Endodermal cell (in vitro differentiated cells): ENCODE data around the gene KRTAP3-1. TPM values are rescaled to one million over a fixed set of nuclear protein-coding genes. Genes with fewer than 3 reads are reported as not detected.

Experiments
- DNase-seq: peaks from one replicate; pipeline ENCODE4 v3.0.0-alpha.2; 2017
- H3K27ac ChIP-seq: 2 replicates; pipeline ENCODE4 v1.5.1; 2013; ENCODE audit warnings: mild to moderate bottlenecking, low read depth, low read length, moderate library complexity
- H3K27me3 ChIP-seq: 2 replicates; pipeline ENCODE4 v1.6.1; 2013; ENCODE audit warnings: mild to moderate bottlenecking, low read length, moderate library complexity; ENCODE audit not compliant: insufficient read depth, control insufficient read depth, poor library complexity, severe bottlenecking
- H3K36me3 ChIP-seq: 2 replicates; pipeline ENCODE4 v1.7.0; 2013; ENCODE audit warnings: mild to moderate bottlenecking, low read length, moderate library complexity; ENCODE audit not compliant: control insufficient read depth, insufficient read depth
- H3K4me1 ChIP-seq: one replicate; pipeline ENCODE4 v1.7.0; 2013; ENCODE audit warnings: low read length; ENCODE audit not compliant: control insufficient read depth, insufficient read depth
- H3K4me3 ChIP-seq: 2 replicates; pipeline ENCODE4 v1.5.1; 2013; ENCODE audit warnings: mild to moderate bottlenecking, low read length, moderate library complexity
- H3K9ac ChIP-seq: 2 replicates; pipeline ENCODE4 v1.6.1; 2013; ENCODE audit warnings: mild to moderate bottlenecking, low read length, moderate library complexity; ENCODE audit not compliant: poor library complexity, severe bottlenecking; ENCODE audit errors: extremely low read depth
- H3K9me3 ChIP-seq: 2 replicates; pipeline ENCODE4 v1.6.1; 2013; ENCODE audit warnings: mild to moderate bottlenecking, low read length, moderate library complexity; ENCODE audit not compliant: control insufficient read depth
- H3K27ac Mint-ChIP-seq: 2 replicates; pipeline ENCODE4 v1.8.0; 2020; ENCODE audit warnings: mixed read lengths
- H3K27me3 Mint-ChIP-seq: 2 replicates; pipeline ENCODE4 v1.8.0; 2021; ENCODE audit warnings: mild to moderate bottlenecking, mixed read lengths; ENCODE audit not compliant: insufficient read depth
- H3K36me3 Mint-ChIP-seq: 2 replicates; pipeline ENCODE4 v1.8.0; 2020; ENCODE audit warnings: low read depth, mixed read lengths
- H3K4me1 Mint-ChIP-seq: 2 replicates; pipeline ENCODE4 v1.8.0; 2020; ENCODE audit warnings: mixed read lengths
- H3K4me3 Mint-ChIP-seq: 2 replicates; pipeline ENCODE4 v1.8.0; 2020; ENCODE audit warnings: mild to moderate bottlenecking, moderate library complexity, mixed read lengths
- H3K9me3 Mint-ChIP-seq: 2 replicates; pipeline ENCODE4 v1.8.0; 2020; ENCODE audit warnings: mild to moderate bottlenecking, mixed read lengths
- WGBS, 2 experiments: methylation state at CpG; one replicate each; pipeline versions ENCODE4 v1.1.5 to v1.1.7; 2013; ENCODE audit warnings: missing lambda C conversion rate in 2 of 2, mixed read lengths in 1 of 2; ENCODE audit not compliant: insufficient coverage in 1 of 2, insufficient read length in 1 of 2; 5-methylcytosine and 5-hydroxymethylcytosine counted together
- total RNA-seq, 2 donors: library from RNA; stranded (reverse); fragmentation: NEBNext Ultra II Directional in 1 of 2; extraction: Animal tissue kit (Norgen Biotek cat#: 25700) in 1 of 2; gene quantifications; 2 replicates in 1 of 2; 3 replicates in 1 of 2; pipeline ENCODE4 v1.2.1, GENCODE V29; 2021
- TF ChIP-seq, protein P1 (sequence below): fragments of 200-600 bp; sonication (generic); conservative IDR thresholded peaks from 2 replicates; pipeline ENCODE4 v1.5.0; 2021; ENCODE audit warnings: antibody characterized with exemption, mild to moderate bottlenecking

KRTAP3-1 gene
- total RNA-seq, 2 donors from 2014 or later, result not detected

- 71 to 100% methylated on average over 1 of the region's 1 CpG for WGBS, 2 experiments
- TF ChIP-seq, protein P1, sequence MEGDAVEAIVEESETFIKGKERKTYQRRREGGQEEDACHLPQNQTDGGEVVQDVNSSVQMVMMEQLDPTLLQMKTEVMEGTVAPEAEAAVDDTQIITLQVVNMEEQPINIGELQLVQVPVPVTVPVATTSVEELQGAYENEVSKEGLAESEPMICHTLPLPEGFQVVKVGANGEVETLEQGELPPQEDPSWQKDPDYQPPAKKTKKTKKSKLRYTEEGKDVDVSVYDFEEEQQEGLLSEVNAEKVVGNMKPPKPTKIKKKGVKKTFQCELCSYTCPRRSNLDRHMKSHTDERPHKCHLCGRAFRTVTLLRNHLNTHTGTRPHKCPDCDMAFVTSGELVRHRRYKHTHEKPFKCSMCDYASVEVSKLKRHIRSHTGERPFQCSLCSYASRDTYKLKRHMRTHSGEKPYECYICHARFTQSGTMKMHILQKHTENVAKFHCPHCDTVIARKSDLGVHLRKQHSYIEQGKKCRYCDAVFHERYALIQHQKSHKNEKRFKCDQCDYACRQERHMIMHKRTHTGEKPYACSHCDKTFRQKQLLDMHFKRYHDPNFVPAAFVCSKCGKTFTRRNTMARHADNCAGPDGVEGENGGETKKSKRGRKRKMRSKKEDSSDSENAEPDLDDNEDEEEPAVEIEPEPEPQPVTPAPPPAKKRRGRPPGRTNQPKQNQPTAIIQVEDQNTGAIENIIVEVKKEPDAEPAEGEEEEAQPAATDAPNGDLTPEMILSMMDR, result peak; percentile 82
- DNase-seq, result no peak
Observed at GRCh38 chr17:40963838-40964237, 45.1 kb downstream of the KRTAP3-1 start.

DNA sequence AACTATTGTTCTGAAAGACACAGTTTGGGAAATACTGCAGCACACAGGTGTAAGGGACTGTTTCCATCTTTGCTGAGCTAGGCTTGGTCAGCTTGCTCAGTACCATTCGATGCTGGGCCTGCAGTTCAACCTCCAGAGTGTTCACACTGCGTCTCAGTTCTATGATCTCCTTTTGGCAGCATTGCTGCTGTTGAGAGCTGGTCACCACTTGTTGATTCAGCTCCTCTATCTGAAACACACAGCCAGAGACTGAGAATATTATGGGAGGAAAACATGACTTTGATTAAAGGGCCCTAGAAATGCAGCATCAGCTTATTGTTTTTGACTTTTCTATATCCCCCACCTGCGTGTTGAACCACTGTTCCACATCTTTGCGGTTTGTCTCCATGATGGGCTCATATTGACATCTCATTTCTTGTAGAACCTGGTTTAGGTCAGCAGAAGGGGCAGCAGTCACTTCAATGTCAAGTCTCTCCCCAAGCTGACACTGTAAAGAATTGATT is 46.8 kb downstream of the KRTAP3-1 start:
- 96 to 97% methylated on average over 4 of the region's 4 CpGs for WGBS, 2 experiments
- no peak overlapping the region for H3K27ac Mint-ChIP-seq

More at GRCh38 chr17:40963838-40964237, 45.1 kb downstream of the KRTAP3-1 start:
- no peak overlapping the region for H3K4me3 ChIP-seq
- H3K4me1 ChIP-seq, result no peaks in the 10 kb centered on the region
- peaks cover 5% of the 10 kb centered on the region for H3K4me1 Mint-ChIP-seq
- H3K4me3 Mint-ChIP-seq, result no peak overlapping the region
- peaks cover 1% of the 10 kb centered on the region for H3K9me3 Mint-ChIP-seq
- H3K27me3 Mint-ChIP-seq, result peaks cover 3% of the 10 kb centered on the region
- H3K36me3 ChIP-seq, result no peaks in the 10 kb centered on the region
- no peak overlapping the region for H3K9ac ChIP-seq
- no peak overlapping the region for H3K27ac ChIP-seq
- H3K36me3 Mint-ChIP-seq, result no peaks in the 10 kb centered on the region
- no peaks in the 10 kb centered on the region for H3K9me3 ChIP-seq
- H3K27ac Mint-ChIP-seq, result no peak overlapping the region
- H3K27me3 ChIP-seq, result no peaks in the 10 kb centered on the region

GRCh38 chr17:40961591-40961990 is 47.3 kb downstream of the KRTAP3-1 start:
- Mint-ChIP-seq H3K4me3 (no peak overlapping the region), H3K4me1 (peaks cover 25% of the 10 kb centered on the region), H3K36me3 (no peaks in the 10 kb centered on the region), H3K27ac (no peak overlapping the region), H3K9me3 (peaks cover 1% of the 10 kb centered on the region), H3K27me3 (peaks cover 3% of the 10 kb centered on the region)
- Histone ChIP-seq H3K9me3 (no peaks in the 10 kb centered on the region), H3K4me3 (no peak overlapping the region), H3K27ac (no peak overlapping the region), H3K27me3 (peaks cover 2% of the 10 kb centered on the region), H3K36me3 (no peaks in the 10 kb centered on the region), H3K4me1 (no peaks in the 10 kb centered on the region), H3K9ac (no peak overlapping the region)
- WGBS, 2 experiments, result 83% methylated on average over 1 of the region's 1 CpG; no CpG with 5 or more reads in 1 of the 2 experiments
- TF ChIP-seq, protein P1, result no peak
- no peak for DNase-seq

More for the DNA sequence above, 46.8 kb downstream of the KRTAP3-1 start:
- no peak overlapping the region for H3K4me3 ChIP-seq
- H3K27me3 ChIP-seq, result no peaks in the 10 kb centered on the region
- H3K27me3 Mint-ChIP-seq, result peaks cover 3% of the 10 kb centered on the region
- H3K9ac ChIP-seq, result no peak overlapping the region
- TF ChIP-seq, protein P1, result no peak
- peaks cover 20% of the 10 kb centered on the region for H3K4me1 Mint-ChIP-seq
- no peak overlapping the region for H3K4me3 Mint-ChIP-seq
- no peaks in the 10 kb centered on the region for H3K4me1 ChIP-seq
- no peak for DNase-seq
- H3K36me3 ChIP-seq, result no peaks in the 10 kb centered on the region
- no peaks in the 10 kb centered on the region for H3K9me3 ChIP-seq
- no peaks in the 10 kb centered on the region for H3K36me3 Mint-ChIP-seq
- peaks cover 1% of the 10 kb centered on the region for H3K9me3 Mint-ChIP-seq
- H3K27ac ChIP-seq, result no peak overlapping the region
